LNCAP (cell line): ENCODE data around the gene MITF.

Experiments
- TF ChIP-seq, protein P1 (sequence below): fragments of 450-650 bp; IDR thresholded peaks from 2 replicates; pipeline ENCODE4 v1.5.1; 2017; ENCODE audit warnings: mild to moderate bottlenecking

Gene MITF

DNA sequence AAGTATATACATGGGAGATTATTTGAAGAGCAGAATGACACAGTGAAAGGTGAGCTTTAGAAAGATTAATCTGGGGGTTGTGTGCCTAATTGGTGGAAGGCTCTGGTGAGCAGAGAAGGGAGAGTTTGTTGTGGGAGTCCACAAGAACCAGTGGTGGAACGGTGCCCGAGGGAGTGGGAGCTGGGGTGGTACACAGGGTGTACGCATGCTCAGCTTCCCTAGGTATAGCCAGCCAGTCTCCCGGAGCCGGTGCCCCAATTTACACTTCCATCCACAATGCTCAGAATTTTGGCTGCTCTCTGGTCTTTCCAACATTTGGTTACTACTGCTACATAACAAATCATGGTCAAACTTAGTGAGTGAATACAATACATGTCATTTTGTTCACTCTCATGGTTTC lies 92.5 kb downstream of the MITF start:
- TF ChIP-seq, protein P1, sequence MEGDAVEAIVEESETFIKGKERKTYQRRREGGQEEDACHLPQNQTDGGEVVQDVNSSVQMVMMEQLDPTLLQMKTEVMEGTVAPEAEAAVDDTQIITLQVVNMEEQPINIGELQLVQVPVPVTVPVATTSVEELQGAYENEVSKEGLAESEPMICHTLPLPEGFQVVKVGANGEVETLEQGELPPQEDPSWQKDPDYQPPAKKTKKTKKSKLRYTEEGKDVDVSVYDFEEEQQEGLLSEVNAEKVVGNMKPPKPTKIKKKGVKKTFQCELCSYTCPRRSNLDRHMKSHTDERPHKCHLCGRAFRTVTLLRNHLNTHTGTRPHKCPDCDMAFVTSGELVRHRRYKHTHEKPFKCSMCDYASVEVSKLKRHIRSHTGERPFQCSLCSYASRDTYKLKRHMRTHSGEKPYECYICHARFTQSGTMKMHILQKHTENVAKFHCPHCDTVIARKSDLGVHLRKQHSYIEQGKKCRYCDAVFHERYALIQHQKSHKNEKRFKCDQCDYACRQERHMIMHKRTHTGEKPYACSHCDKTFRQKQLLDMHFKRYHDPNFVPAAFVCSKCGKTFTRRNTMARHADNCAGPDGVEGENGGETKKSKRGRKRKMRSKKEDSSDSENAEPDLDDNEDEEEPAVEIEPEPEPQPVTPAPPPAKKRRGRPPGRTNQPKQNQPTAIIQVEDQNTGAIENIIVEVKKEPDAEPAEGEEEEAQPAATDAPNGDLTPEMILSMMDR, result no peak

DNA sequence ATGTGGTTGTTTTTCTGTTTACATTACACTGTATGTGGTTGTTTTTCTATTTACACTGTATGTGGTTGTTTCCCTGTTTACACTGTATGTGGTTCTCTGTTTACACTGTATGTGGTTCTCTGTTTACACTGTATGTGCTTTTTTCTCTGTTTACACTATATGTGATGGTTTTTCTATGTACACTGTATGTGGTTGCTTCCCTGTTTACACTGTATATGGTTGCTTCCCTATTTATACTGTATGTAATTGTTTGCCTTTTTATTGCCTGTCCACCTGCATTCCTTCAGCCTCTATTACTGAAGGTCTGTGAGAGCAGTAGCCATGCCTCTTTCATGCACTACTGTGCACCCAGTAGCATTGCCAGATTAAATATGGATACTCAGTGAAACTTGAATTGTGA lies 94.3 kb downstream of the MITF start:
- TF ChIP-seq, protein P1, result no peak

DNA sequence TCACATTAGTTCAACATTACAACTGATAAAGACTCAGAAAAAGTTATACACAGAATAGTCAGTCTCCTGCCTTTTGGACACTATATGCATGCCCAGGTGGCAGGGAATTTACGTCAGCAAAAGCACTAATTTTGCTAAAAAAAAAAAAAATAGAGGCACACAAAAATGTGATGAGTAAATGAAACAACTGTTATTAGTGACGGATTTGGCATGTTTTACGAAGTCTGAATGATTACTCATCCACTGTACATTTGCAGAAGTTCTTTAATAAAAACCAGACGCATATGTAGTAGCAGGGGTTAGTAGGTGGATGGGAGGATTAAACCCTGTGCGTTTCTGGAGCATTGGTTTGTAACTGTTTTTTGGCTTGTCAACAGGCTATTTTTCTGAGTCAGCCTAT lies 99.0 kb downstream of the MITF start:
- TF ChIP-seq, protein P1, result no peak

DNA sequence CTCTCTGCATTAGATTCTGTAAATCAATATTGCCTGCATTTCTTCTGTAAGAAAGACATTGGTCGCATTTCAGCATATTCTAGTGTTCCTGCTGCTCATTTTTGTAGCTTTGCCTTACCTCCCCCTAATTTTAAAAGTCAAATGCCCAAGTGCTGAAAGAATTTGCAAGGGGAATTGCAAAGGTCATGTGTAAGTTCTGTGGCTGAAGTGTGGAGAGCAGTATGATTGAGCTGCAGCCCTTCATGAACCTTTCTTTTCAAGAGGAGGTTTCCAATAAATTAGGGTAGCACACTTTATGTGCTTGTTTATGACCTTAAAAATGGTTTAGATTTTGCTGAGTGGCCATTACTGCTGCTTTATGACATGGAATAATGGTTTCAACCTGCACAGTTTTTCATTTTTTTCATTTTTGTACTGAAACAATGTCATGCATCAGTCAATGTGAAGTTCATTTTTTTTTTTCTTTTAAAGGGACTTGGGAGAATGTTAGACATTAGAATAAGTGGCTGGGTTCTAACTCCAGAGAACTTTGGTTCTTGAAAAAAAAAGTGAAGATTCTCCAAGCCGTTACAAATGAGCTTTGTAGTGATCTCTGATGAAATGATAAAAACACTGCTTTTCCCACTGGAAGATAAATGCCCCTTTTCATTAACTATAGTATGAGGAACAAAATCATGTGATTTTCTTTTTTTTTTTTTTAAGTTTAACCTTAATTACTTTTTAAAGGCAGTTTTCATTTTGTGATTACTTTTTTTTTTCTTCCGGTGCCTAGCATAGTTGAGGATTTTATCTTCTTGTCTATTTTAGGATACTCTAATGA lies 99.6 kb downstream of the MITF start:
- TF ChIP-seq, protein P1, result no peak

DNA sequence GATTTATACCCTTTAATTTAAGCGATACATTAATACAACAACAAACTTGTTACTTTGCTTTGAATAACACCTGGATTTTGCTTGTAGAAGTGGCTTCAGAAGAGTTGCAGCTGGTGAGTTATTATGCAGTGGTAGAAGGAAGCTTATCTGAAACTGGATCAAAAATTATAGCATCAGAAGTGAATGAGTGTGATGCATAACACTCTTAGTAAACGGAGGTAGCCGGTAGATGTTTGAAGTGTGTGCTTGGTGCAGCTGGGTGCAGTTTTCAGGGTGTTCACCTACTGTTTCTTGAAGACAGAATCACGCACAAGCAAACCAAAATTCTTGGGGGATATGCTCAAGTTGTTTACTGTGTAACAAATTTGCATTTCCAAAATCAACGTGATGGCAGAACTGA lies 103.1 kb downstream of the MITF start:
- TF ChIP-seq, protein P1, result no peak

DNA sequence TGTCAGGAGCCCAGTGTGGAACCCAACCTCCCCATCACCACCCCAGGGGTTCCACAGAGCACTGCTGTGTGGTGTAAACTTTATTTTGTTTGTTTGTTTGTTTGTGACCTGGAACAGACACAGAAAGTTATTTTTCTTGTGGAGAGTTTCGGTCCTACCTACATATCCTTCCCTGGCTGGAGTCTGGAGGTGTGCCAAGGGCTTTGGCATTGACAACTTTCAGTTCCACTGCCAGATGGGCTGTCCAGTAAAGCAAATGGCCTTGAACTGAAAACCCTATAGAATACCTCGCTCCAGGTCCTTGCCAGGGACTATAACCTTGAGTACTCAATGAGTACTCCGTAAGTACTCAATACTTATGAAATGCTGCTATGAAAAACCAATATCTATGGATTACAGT lies 103.5 kb downstream of the MITF start:
- TF ChIP-seq, protein P1, result no peak

DNA sequence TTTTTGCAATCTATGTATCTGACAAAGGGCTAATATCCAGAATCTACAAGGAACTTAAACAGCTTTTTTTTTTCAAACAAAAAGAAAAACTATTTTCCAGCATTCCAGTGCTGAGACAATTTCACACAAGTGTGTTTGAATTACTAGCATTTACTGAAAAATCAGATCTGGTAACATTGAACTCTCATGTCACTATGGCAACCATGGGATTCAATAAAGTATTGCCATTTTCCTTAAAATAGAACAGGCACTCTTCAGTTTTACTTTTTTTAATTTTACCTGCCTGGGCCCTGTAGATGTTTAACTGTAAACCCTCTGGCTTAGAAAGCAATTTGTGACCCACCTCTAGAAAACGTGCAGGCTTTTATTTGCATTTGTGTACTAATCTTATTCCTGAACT lies 105.4 kb downstream of the MITF start:
- TF ChIP-seq, protein P1, result no peak

DNA sequence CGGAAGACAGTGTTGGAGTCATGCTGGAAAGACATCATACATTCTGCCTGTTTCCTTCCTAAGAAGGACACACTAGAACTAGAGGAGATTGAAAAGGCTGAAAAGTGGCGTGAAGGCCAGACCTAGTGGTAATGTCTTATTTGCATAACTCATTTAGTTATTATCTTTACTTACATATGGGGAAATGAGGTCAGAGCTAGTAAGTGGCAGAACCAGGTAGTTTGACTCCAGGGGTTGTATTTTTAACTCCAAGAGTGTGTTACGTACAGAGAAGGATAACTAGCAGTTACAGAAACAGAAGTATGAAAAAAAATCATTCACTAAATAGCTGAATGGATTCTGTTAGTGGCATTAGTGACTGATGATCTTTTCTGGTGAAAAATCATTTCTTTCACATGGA lies 108.0 kb downstream of the MITF start:
- TF ChIP-seq, protein P1, result no peak
